GM19240 (cell line): ENCODE data around the gene HCAR3.

Source experiments
- DNase-seq: peaks from one replicate; pipeline ENCODE4 v3.0.0; 2011; ENCODE audit warnings: low spot score; ENCODE audit not compliant: insufficient read length

Gene HCAR3

GRCh38 chr12:122669397-122670070 lies 47.1 kb downstream of the HCAR3 start:
- no peak for DNase-seq

- no peak for DNase-seq
Observed at GRCh38 chr12:122668268-122668667, 48.3 kb downstream of the HCAR3 start.

GRCh38 chr12:122665759-122666158 lies 50.9 kb downstream of the HCAR3 start:
- no peak for DNase-seq

- DNase-seq, result no peak
Observed at GRCh38 chr12:122665349-122665748, 51.3 kb downstream of the HCAR3 start.
